ENCODE results near the gene GBX1. TPM values are rescaled to one million over a fixed set of nuclear protein-coding genes. Genes with fewer than 3 reads are reported as not detected.

GBX1 gene
- total RNA-seq, 1 donor from 2014 or later = 0.41 TPM

- H3K36me3 Mint-ChIP-seq = peaks cover 12% of the 10 kb centered on the region
- no peak overlapping the region for H3K27ac Mint-ChIP-seq
- H3K4me1 Mint-ChIP-seq (ENCODE audit: unreplicated experiment) = peaks cover 16% of the 10 kb centered on the region
These were observed 44.7 kb downstream of the GBX1 start for GRCh38 chr7:151122796-151123157.

GRCh38 chr7:151122276-151122675 is 45.2 kb downstream of the GBX1 start:
- Mint-ChIP-seq H3K27me3 (peaks cover 3% of the 10 kb centered on the region), H3K27ac (no peak overlapping the region), H3K4me1 (ENCODE audit: unreplicated experiment) (peaks cover 12% of the 10 kb centered on the region), H3K9me3 (no peaks in the 10 kb centered on the region), H3K4me3 (no peak overlapping the region), H3K36me3 (peaks cover 12% of the 10 kb centered on the region)
- no peak for DNase-seq (ENCODE audit: extremely low spot score, unreplicated experiment)
- no peak for TF ChIP-seq CTCF (conservative IDR thresholded peaks at IDR 0.05)

More at GRCh38 chr7:151122796-151123157, 44.7 kb downstream of the GBX1 start:
- DNase-seq (ENCODE audit: extremely low spot score, unreplicated experiment) = no peak
- no peak overlapping the region for H3K4me3 Mint-ChIP-seq
- TF ChIP-seq CTCF (conservative IDR thresholded peaks at IDR 0.05) = no peak
- H3K27me3 Mint-ChIP-seq = peaks cover 3% of the 10 kb centered on the region
- H3K9me3 Mint-ChIP-seq = no peaks in the 10 kb centered on the region

- H3K36me3 Mint-ChIP-seq = peaks cover 12% of the 10 kb centered on the region
- no peak overlapping the region for H3K4me3 Mint-ChIP-seq
- no peak for DNase-seq (ENCODE audit: extremely low spot score, unreplicated experiment)
- TF ChIP-seq CTCF (conservative IDR thresholded peaks at IDR 0.05) = no peak
- H3K9me3 Mint-ChIP-seq = no peaks in the 10 kb centered on the region
- peaks cover 11% of the 10 kb centered on the region for H3K4me1 Mint-ChIP-seq (ENCODE audit: unreplicated experiment)
- peaks cover 3% of the 10 kb centered on the region for H3K27me3 Mint-ChIP-seq
- no peak overlapping the region for H3K27ac Mint-ChIP-seq
These were observed 45.9 kb downstream of the GBX1 start for GRCh38 chr7:151121380-151122170.

- DNase-seq (ENCODE audit: extremely low spot score, unreplicated experiment) = no peak
- Mint-ChIP-seq H3K9me3 (no peaks in the 10 kb centered on the region), H3K4me3 (no peak overlapping the region), H3K4me1 (ENCODE audit: unreplicated experiment) (peaks cover 12% of the 10 kb centered on the region), H3K27me3 (peaks cover 3% of the 10 kb centered on the region), H3K36me3 (peaks cover 12% of the 10 kb centered on the region), H3K27ac (no peak overlapping the region)
- TF ChIP-seq CTCF (conservative IDR thresholded peaks at IDR 0.05) = no peak
These were observed 46.6 kb downstream of the GBX1 start for GRCh38 chr7:151120896-151121295.

- Mint-ChIP-seq H3K9me3 (no peaks in the 10 kb centered on the region), H3K4me1 (ENCODE audit: unreplicated experiment) (peaks cover 15% of the 10 kb centered on the region), H3K27ac (no peak overlapping the region), H3K36me3 (peaks cover 12% of the 10 kb centered on the region), H3K4me3 (no peak overlapping the region), H3K27me3 (peaks cover 6% of the 10 kb centered on the region)
- TF ChIP-seq CTCF (conservative IDR thresholded peaks at IDR 0.05) = no peak
- no peak for DNase-seq (ENCODE audit: extremely low spot score, unreplicated experiment)
These were observed 47.6 kb downstream of the GBX1 start for GRCh38 chr7:151119902-151120301.

Measured in type B pancreatic cell (in vitro differentiated cells).